ENCODE measurements around the gene TUBA4A. TPM values are rescaled to one million over a fixed set of nuclear protein-coding genes. Genes with fewer than 3 reads are reported as not detected.

The TUBA4A gene
- total RNA-seq, 1 donor from 2014 or later = not detected

DNA sequence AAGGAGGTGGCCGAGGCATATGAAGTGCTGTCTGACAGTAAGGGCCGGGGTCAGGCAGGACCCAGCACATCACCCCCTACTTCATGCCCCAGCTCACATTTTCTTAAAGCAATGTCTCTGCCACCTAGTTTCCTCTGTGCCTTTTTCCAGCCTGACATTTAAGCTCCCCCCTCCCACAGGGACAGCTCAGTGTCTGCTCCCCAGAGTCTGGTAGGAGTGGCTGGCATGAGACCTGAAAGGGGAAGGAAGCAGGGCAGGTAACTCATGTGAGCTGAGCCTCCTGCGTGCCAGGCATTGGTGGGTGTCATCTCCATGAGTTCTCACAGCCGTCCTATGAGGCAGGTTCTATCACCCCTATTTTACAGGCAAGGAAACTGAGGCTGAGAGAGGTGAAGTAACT, 26.9 kb upstream of the TUBA4A start:
- Mint-ChIP-seq H3K4me3 (peak overlapping the region; percentile 91), H3K36me3 (peaks cover 7% of the 10 kb centered on the region), H3K27me3 (ENCODE audit: insufficient read depth, low read depth) (peaks cover 8% of the 10 kb centered on the region), H3K27ac (no peak overlapping the region), H3K4me1 (peaks cover 30% of the 10 kb centered on the region), H3K9me3 (no peaks in the 10 kb centered on the region)
- Histone ChIP-seq H3K9me3 (ENCODE audit: low read depth) (no peaks in the 10 kb centered on the region), H3K36me3 (no peaks in the 10 kb centered on the region), H3K9ac (no peak overlapping the region), H3F3A (ENCODE audit: low read depth) (peaks cover 13% of the 10 kb centered on the region), H3K4me2 (no peak overlapping the region), H3K4me1 (peaks cover 15% of the 10 kb centered on the region), H4K20me1 (ENCODE audit: low read depth) (no peaks in the 10 kb centered on the region), H3K4me3 (no peak overlapping the region), H3K27me3 (peaks cover 5% of the 10 kb centered on the region), H2AFZ (replicated peaks) (no peak overlapping the region), H3K27ac (no peak overlapping the region), H3K79me2 (ENCODE audit: low read depth) (no peaks in the 10 kb centered on the region)
- TF ChIP-seq EZH2phosphoT487 (IDR thresholded peaks at IDR 0.05) (no peak), EZH2 (IDR thresholded peaks at IDR 0.05) (no peak)
- TF ChIP-seq, protein P1, sequence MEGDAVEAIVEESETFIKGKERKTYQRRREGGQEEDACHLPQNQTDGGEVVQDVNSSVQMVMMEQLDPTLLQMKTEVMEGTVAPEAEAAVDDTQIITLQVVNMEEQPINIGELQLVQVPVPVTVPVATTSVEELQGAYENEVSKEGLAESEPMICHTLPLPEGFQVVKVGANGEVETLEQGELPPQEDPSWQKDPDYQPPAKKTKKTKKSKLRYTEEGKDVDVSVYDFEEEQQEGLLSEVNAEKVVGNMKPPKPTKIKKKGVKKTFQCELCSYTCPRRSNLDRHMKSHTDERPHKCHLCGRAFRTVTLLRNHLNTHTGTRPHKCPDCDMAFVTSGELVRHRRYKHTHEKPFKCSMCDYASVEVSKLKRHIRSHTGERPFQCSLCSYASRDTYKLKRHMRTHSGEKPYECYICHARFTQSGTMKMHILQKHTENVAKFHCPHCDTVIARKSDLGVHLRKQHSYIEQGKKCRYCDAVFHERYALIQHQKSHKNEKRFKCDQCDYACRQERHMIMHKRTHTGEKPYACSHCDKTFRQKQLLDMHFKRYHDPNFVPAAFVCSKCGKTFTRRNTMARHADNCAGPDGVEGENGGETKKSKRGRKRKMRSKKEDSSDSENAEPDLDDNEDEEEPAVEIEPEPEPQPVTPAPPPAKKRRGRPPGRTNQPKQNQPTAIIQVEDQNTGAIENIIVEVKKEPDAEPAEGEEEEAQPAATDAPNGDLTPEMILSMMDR (IDR thresholded peaks at IDR 0.05) = no peak
- no peak for DNase-seq (ENCODE audit: low spot score)

GRCh38 chr2:219279916-219280516, 26.3 kb upstream of the TUBA4A start:
- peak overlapping the region; percentile 59 for H3K4me3 ChIP-seq
- peaks cover 7% of the 10 kb centered on the region for H3K36me3 Mint-ChIP-seq
- H3K27ac Mint-ChIP-seq = peak overlapping the region; percentile 78
- H3K4me2 ChIP-seq = peak overlapping the region; percentile 79
- TF ChIP-seq EZH2phosphoT487 (IDR thresholded peaks at IDR 0.05) (no peak), EZH2 (IDR thresholded peaks at IDR 0.05) (no peak)
- TF ChIP-seq, protein P1 (IDR thresholded peaks at IDR 0.05) = no peak
- no peaks in the 10 kb centered on the region for H3K9me3 ChIP-seq (ENCODE audit: low read depth)
- peaks cover 13% of the 10 kb centered on the region for H3F3A ChIP-seq (ENCODE audit: low read depth)
- no peaks in the 10 kb centered on the region for H3K36me3 ChIP-seq
- H3K27ac ChIP-seq = no peak overlapping the region
- peak overlapping the region; percentile 91 for H3K4me3 Mint-ChIP-seq
- H3K4me1 ChIP-seq = peaks cover 15% of the 10 kb centered on the region
- H3K79me2 ChIP-seq (ENCODE audit: low read depth) = no peaks in the 10 kb centered on the region
- no peak overlapping the region for H3K9ac ChIP-seq
- peaks cover 5% of the 10 kb centered on the region for H3K27me3 ChIP-seq
- no peak overlapping the region for H2AFZ ChIP-seq (replicated peaks)
- DNase-seq (ENCODE audit: low spot score) = peak; percentile 24
- H4K20me1 ChIP-seq (ENCODE audit: low read depth) = no peaks in the 10 kb centered on the region
- peaks cover 30% of the 10 kb centered on the region for H3K4me1 Mint-ChIP-seq
- no peaks in the 10 kb centered on the region for H3K9me3 Mint-ChIP-seq
- H3K27me3 Mint-ChIP-seq (ENCODE audit: insufficient read depth, low read depth) = peaks cover 8% of the 10 kb centered on the region

DNA sequence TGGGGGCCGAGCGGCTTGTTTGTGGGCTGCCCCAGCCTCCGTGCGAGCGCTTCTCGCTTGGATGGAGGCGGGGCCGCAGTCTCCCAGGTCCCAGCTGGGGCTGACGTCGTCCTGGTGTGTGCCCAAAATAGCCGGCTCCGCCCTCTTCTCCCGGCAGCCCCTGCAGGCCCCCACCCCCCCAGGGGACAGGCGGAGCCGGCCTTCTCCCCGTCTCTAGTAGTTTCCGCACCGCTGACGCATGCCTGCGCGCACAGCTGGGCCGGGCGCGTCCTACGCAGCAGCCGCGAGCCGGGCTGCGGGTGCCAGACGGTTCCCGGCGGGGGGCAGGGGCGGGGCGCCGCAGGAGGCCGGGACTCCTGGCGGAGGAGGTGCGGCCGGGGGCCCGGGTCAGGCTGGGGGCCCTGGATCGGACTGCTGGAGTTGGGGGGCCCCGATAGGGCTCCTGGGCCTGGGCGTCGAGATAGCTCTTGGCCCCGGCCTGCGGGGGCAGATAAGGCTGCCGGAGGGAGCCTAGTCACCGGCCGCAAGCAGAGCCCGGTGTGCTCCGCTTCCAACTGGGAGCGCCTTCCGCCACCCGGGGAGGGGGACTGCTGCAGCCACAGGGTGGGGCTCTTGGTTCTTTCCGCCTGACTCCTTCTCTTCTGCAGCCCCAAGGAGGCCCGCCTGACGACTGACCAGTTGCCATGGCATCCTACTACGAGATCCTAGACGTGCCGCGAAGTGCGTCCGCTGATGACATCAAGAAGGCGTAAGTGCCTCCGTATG, 25.6 kb upstream of the TUBA4A start, which contains the start of gene DNAJB2:
TSS of gene DNAJB2 (plus strand) at position 216 of the 765 bp plus-strand sequence. CDS start at position 684, 468 bp downstream.
- Histone ChIP-seq H3K79me2 (ENCODE audit: low read depth) (no peaks in the 10 kb centered on the region), H4K20me1 (ENCODE audit: low read depth) (no peaks in the 10 kb centered on the region), H3F3A (ENCODE audit: low read depth) (peaks cover 13% of the 10 kb centered on the region), H3K27me3 (peaks cover 5% of the 10 kb centered on the region), H3K27ac (no peak within 1 kb of the TSS), H2AFZ (replicated peaks) (peak within 1 kb of the TSS; percentile 65), H3K36me3 (no peaks in the 10 kb centered on the region), H3K4me3 (peak within 1 kb of the TSS; percentile 59), H3K9me3 (ENCODE audit: low read depth) (no peaks in the 10 kb centered on the region), H3K4me2 (peak within 1 kb of the TSS; percentile 79), H3K9ac (peak within 1 kb of the TSS; percentile 25), H3K4me1 (peaks cover 15% of the 10 kb centered on the region)
- H3K4me3 Mint-ChIP-seq = peak within 1 kb of the TSS; percentile 91
- no peaks in the 10 kb centered on the region for H3K9me3 Mint-ChIP-seq
- peaks cover 7% of the 10 kb centered on the region for H3K36me3 Mint-ChIP-seq
- TF ChIP-seq EZH2phosphoT487 (IDR thresholded peaks at IDR 0.05) = no peak
- TF ChIP-seq EZH2 (IDR thresholded peaks at IDR 0.05) = no peak
- TF ChIP-seq, protein P1 (IDR thresholded peaks at IDR 0.05) = no peak
- DNase-seq (ENCODE audit: low spot score) = peak; percentile 98
- peaks cover 8% of the 10 kb centered on the region for H3K27me3 Mint-ChIP-seq (ENCODE audit: insufficient read depth, low read depth)
- peaks cover 36% of the 10 kb centered on the region for H3K4me1 Mint-ChIP-seq
- peak within 1 kb of the TSS; percentile 78 for H3K27ac Mint-ChIP-seq
